Measurements from ENCODE around the gene PDE3A.

DNA sequence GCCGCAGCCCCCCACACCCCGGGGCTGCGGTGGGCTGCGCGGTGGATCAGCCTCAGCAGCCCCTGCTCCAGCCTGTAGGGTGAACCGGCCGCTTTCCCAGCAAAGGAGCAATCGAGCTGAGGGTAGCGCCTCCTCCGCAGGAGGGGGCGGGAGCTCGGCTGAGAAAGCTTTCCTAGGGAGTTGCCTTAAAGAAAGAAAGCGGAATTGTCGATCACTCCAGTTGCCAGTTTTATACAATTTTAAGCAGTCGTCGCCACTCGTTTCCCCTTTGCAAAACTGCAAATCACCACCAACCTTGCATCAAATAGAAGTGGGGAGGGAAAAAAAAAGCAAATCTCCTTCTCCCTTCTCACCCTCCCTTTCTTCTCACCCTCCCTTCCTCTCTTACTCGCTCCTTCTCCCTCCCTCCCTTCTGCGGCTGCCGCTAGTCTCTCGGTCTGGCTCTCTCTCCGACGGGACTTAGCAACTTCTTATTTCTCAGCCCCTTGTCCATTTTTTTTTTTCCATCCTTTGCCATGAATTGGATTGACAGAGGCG, at the start of gene PDE3A:
- TF ChIP-seq, protein P1, sequence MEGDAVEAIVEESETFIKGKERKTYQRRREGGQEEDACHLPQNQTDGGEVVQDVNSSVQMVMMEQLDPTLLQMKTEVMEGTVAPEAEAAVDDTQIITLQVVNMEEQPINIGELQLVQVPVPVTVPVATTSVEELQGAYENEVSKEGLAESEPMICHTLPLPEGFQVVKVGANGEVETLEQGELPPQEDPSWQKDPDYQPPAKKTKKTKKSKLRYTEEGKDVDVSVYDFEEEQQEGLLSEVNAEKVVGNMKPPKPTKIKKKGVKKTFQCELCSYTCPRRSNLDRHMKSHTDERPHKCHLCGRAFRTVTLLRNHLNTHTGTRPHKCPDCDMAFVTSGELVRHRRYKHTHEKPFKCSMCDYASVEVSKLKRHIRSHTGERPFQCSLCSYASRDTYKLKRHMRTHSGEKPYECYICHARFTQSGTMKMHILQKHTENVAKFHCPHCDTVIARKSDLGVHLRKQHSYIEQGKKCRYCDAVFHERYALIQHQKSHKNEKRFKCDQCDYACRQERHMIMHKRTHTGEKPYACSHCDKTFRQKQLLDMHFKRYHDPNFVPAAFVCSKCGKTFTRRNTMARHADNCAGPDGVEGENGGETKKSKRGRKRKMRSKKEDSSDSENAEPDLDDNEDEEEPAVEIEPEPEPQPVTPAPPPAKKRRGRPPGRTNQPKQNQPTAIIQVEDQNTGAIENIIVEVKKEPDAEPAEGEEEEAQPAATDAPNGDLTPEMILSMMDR (IDR thresholded peaks at IDR 0.05) = no peak
- TF ChIP-seq POLR2A (IDR thresholded peaks at IDR 0.05) = no peak
